GM21576 (cell line): ENCODE data around the gene PCYOX1L.
"Not testable (repeated sequence)": the region's sequence is repeated elsewhere in the genome, so short reads cannot be mapped to it uniquely, and the experiment has no call there.

Experiments used
- ATAC-seq: cut with Tn5 transposase; IDR thresholded peaks from one replicate; pipeline ENCODE4 v1.9.1; 2021; ENCODE audit warnings: mild to moderate bottlenecking, moderate library complexity; ENCODE audit not compliant: unreplicated experiment

PCYOX1L gene

DNA sequence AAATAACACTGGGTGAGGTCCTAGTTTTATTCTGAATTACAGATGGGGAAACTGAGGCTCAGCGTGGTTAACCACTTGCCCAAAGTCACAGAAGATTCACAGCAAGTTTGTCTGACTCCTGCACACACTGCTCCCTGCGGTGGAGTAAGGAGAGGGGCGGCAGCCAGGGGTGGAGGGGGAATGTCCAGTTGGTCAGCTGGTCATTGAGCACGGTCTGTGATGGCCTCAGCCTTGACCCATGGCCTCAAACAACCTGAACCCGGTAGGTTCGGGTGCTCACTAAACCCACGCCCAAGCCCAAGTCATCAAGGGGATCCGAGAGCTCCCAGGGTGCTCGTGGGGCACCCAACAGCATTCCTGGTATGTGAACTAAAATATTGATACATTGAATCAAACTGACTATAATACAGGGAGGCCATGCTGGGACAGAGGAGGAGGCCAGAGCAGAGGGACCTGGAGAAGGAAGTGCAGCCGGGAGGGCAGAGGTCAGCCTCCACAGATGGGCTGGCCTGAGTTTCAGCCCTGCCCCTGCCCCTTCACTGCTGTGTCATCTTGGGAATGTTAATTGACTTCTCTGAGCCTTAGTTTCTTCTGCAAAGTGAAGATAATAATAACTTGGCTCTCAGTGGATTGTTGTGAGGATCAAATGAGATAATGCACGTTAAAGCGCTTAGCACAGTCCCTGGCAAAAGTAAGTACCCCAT is 24.8 kb downstream of the PCYOX1L start:
- no peak for ATAC-seq

GRCh38 chr5:149383399-149383798 is 25.6 kb downstream of the PCYOX1L start:
- no peak for ATAC-seq

GRCh38 chr5:149386166-149386565 is 28.3 kb downstream of the PCYOX1L start:
- ATAC-seq: no peak

GRCh38 chr5:149387081-149387631 is 29.3 kb downstream of the PCYOX1L start:
- no peak for ATAC-seq

- ATAC-seq: no peak
These were observed 30.1 kb downstream of the PCYOX1L start for GRCh38 chr5:149387982-149388381.

DNA sequence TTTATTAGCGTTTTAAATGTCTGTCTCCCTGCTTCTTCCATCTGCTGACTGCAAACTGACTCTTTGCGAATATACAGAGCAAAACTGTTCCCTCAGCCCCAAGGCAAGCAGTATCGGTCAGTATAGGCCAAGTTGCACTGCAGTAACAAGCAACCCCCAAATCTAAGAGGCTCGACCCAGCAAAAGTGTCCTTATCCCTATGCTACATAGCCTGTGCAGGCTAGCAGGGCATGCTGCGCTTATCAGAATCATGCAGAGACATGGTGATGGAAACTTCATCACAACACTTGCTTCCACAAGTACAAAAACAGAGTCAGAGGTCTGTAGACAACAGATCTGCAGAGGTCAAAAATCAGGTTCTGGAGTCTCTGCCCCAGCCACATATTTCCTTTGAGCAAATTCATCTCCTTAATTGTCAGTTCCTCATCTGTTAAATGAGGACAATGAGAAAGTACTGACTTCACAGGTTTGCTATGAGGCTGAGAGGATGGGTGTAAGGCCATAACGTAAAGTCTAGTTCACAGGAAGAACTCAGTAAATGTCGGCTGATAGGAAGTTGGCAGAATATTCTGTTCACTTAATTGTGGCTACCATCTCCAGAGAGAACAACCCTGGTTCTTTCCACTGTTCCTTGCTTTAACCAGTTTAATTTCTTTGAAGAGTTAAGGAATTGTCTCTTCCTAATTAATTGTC is 30.8 kb downstream of the PCYOX1L start:
- no peak for ATAC-seq

GRCh38 chr5:149389552-149390495 is 32.0 kb downstream of the PCYOX1L start:
- ATAC-seq: no peak

GRCh38 chr5:149391076-149391475 is 33.2 kb downstream of the PCYOX1L start:
- ATAC-seq: not testable (repeated sequence)

GRCh38 chr5:149391524-149391923 is 33.7 kb downstream of the PCYOX1L start:
- no peak for ATAC-seq

- no peak for ATAC-seq
These were observed 34.9 kb downstream of the PCYOX1L start for GRCh38 chr5:149392718-149393117.

DNA sequence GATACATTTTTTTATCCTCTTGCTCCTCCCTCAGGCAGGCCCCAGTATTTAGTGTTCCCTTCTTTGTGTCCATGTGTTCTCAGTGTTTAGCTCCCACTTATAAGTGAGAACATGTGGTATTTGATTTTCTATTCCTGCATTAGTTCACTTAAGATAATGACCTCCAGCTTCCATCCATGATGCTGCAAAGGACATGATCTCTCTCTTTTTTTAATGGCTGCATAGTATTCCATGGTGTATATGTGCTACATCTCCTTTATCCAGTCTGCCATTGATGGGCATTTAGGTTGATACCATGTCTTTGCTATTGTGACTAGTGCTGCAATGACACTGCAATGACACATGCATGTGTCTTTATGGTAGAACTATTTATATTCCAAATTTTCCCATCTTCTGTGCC is 37.1 kb downstream of the PCYOX1L start:
- ATAC-seq: not testable (repeated sequence)

GRCh38 chr5:149397530-149397929 is 39.7 kb downstream of the PCYOX1L start:
- ATAC-seq: no peak

DNA sequence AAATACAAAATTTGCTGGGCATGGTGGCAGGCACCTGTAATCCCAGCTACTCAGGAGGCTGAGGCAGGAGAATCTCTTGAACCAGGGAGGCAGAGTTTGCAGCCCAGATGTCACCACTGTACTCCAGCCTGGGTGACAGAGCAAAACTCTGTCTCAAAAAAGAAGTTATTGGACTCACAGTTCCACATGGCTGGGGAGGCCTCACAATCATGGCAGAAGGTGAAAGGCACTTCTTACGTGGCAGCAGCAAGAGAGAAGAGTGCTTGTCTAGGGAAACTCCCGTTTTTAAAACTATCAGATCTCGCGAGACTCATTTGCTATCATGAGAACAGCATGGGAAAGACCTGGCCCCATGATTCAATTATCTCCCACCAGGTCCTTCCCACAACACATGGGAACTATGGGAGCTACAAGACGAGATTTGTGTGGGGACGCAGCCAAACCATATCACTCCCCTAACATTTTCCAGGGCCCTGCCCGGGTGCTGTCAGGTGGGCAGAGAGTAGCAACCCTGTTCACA is 41.0 kb downstream of the PCYOX1L start:
- not testable (repeated sequence) for ATAC-seq

DNA sequence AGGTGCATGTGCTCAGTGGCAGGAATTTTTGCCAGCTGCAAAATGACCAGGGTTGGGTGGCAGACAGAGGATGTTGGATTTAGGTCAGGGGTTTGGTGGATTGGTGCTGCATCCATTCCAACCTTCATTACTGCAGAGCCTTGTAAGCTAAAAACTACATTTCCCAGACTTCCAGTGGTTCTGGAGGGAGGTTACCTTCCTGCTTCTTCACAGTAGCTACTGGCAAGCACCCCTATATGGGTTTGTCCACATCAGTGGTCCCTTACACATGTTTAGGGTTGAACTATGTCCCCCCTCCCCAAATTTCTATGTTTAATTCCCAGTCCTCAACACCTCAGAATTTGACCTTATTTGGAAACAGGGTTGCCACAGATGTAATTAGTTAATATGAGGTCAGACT is 41.9 kb downstream of the PCYOX1L start:
- ATAC-seq: no peak

DNA sequence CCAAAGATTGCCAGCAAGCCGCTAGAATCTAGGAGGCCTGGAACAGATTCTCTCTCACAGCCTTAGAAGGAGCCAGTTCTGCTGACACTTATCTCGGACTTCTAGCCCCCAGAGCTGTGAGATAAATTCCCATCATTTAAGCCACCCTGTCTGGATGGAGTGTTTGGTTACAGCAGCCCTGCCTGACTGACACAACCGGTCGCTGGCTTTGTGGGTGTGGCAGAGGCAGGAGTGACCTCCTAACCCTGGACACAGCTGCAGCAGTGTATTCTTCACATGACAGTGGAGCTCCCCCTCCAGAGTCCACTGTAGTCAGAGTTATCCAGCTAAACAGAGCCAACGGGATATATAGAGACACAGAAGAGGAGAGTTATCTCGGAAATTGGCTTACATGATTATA is 42.5 kb downstream of the PCYOX1L start:
- no peak for ATAC-seq

DNA sequence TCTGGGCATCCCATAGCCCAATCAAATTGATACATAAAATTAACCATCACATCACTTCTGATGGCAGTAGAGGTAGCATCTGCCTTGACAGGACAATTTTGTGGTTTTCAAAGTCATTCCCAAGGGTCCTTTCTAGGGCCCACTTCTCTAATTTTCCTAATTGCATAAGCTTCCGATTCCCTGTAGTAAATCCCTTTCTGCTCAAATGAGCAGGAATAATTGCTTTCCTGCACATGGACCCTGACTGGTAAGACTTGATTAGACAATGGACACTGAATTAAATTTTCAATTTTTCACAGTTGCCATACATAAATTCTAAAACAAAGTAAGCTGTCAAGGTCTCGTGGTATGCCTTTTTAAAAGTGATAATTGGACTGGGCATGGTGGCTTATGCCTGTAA is 43.2 kb downstream of the PCYOX1L start:
- ATAC-seq: no peak

DNA sequence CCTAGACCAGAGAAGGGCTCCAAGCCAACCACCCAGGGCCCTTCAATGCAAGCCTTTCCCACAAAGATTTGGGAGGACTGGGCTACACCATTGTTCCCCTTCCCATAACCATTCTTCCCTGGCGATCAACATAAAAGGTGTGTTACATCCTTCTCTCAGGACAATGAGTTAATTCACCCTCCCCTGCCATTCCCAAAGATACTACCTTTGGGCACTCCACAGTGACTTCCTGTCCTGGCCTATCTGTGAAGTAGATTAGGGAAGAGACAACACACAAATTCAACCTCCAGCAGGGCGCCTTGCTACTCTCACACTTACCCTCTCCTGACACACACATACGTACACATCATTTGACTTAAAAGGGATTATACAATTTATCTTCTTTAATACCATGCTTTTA is 44.4 kb downstream of the PCYOX1L start:
- no peak for ATAC-seq

DNA sequence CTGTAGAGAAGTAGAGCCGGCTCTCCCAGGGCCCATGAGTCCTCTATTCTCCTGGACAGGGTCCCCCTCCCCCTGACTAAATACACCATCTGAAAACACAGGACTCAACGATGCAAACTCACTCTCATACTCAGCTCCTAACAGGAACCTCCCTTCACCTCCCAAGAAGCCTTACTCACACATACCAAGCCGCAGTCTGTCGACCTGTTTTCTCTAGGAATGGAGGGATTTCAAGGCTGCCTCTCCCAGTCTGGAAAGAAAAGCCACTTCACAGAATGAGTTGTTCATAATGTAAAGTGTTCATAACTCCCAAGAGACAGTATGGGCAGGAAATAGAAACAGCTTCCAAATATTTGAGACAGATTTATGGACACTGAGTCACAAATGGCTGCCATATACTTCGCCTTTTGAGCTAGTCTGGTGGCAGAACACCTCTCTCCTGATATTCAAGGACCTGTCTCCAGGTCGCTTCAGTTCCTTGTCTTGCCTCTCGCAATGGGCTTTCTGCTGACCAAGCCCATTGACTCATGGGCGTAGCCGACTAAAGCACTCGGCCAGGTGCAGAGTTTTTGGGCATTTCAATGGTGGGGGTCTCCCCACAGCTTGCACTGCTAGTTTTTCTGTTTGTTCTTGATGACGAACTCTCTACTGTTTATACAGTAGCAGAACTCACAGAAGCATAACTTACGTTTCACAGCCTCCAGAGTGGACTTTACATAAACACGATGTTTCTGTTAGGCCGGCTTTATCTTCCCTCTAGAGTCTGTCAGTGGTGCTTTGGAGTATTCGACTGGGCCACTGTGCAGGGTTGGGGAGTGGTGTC is 46.3 kb downstream of the PCYOX1L start:
- ATAC-seq: no peak

GRCh38 chr5:149404746-149405549 is 47.1 kb downstream of the PCYOX1L start:
- ATAC-seq: no peak
